ENCODE measurements around the gene C11orf21.

- no peak for TF ChIP-seq CTCF (IDR thresholded peaks at IDR 0.05)
- no peak for TF ChIP-seq EP300 (IDR thresholded peaks at IDR 0.05)
- no peak for TF ChIP-seq POLR2A (IDR thresholded peaks at IDR 0.05)
- no peak for TF ChIP-seq POLR2AphosphoS5 (IDR thresholded peaks at IDR 0.05)
These were observed 43.3 kb upstream of the C11orf21 start for GRCh38 chr11:2345050-2345449.
